GM19043 (cell line): Measurements from ENCODE around the gene ADD3.

ENCODE experiments used
- ATAC-seq: cut with Tn5 transposase; IDR thresholded peaks from one replicate; pipeline ENCODE4 v1.9.1; 2021; ENCODE audit warnings: low read depth; ENCODE audit not compliant: unreplicated experiment

The ADD3 gene

DNA sequence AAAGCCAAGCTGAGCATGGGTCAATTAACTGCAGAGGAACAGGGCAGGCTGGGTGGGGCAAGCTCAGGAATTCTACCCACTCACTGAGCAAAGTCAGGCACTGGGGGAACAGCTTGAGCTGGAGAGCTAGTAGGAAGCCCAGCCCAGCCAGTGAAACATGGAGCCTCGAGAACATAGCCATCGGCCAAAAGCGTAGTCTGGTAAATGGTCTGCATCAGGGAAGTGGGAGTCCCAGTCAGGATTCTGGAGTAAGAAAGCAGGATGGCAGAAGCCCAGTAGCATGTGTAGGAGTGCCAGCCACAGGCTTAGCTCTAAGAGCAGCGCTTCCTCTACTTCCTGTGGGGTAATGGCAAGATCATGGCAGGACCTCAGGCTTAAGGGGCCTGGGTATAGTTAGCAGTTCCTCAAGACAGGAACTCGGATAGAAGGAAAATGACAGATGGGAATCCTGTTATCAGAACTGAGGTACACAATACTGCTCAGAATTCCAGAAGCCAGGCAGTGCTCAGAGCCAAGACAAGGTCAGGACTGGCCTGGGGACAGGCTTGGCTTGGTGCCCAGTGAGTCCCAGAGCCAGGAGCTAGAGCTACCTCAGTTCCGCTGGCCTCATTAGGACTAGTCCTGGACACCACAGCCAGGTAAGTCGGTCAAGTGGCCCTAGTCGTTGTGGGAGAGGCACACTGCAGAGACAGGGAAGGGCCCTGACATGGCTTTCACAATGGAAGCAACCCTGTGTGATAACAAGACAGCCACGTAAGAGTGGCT lies 134.3 kb downstream of the ADD3 start:
- ATAC-seq = no peak

- ATAC-seq = no peak
These were observed 135.2 kb downstream of the ADD3 start for GRCh38 chr10:110142965-110143364.

DNA sequence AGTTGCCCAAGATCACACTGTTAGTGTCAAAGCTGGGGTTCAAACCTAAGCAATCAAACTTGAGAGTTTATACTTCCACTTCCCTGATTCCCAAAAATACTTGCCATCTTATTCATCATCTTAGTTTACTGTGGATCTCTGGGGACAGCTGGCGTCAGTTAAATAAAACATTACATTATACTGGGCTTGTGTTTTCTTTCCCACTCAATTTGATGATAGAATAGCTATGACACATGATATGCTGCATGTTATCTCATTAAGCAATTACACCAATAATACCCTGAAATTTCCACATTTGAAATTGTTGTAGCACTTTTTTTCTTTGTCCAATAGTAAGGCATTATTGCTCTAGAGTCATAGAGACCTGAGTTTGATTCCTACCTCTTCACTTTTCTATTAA lies 136.7 kb downstream of the ADD3 start:
- no peak for ATAC-seq

GRCh38 chr10:110147961-110148360 lies 140.2 kb downstream of the ADD3 start:
- no peak for ATAC-seq

DNA sequence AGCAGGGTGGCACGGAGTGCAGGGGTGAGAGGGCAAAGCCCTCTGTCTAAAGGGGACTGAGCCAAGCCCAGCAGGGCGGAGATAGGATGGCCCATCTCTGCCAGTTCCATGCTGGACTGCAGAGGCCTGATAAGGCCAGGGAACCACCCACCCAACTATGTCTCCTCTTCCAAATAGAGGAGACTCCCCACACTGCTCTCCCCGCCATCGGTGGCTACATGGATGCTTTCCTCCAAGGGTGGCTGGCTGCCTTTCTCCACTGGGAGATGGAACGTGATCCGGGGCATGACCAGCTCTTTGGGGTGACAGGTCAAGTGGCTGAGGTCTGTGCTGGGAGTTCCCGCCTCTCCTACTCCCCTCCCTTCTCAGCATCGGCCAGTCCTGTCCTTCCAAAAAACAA lies 141.5 kb downstream of the ADD3 start:
- ATAC-seq = no peak

- ATAC-seq = no peak
These were observed 142.3 kb downstream of the ADD3 start for GRCh38 chr10:110150046-110150445.

DNA sequence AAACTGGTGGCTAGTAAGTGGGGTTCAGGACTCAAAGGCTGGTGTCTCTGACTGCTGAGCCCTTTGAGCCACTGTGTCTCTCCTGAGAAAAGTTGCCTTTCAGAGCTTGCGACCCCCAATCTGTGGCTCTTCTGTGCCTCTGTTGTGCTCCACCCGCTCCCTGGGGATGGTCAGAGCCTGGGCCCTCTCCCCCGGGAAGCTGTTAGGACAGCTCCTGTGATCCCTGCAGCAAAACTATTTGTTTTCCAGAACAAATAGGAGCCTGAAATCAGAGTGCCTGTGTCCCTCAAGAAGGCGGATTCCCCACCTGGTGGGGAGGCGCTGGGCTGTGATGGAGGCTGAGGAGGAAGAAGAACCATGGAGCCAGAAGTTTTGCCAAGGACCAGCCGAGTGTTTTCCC lies 143.2 kb downstream of the ADD3 start:
- ATAC-seq = no peak

GRCh38 chr10:110151467-110151866 lies 143.7 kb downstream of the ADD3 start:
- no peak for ATAC-seq

GRCh38 chr10:110151971-110152370 lies 144.2 kb downstream of the ADD3 start:
- no peak for ATAC-seq

DNA sequence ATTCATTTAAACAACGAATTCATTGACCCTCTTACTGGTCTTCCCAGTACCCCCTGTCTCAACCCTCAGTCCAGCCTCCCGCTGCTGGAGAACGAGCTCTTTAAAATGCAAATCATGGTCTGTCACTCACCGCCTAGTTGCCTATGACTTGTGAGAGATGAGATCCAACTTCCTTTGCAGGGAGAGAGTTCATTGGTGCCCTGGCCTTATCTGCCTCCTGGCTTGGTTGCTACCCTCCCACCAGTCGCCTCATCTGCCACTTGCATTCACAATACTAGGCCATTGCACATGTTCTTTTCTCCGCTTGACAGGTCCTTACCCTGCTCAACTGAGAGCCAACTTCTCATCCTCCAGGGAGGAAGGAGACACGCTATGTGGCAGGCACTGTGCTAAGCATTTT lies 145.6 kb downstream of the ADD3 start:
- no peak for ATAC-seq

DNA sequence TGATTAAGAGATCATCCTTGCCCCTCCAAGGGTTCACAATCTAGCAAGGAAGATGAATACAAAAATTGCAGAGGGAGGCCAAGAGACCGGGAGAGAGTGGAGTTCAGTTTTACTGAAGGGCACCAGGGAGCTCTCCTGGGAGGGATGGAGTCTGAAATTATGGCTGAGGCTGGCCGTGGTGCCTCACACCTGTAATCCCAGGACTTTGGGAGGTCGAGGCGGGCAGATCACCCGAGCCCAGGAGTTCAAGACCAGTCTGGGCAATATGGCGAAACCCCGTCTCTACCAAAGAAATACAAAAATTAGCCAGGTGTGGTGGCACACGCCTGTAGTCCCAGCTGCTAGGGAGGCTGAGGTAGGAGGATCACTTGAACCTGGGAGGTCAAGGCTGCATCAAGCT lies 148.3 kb downstream of the ADD3 start:
- no peak for ATAC-seq

DNA sequence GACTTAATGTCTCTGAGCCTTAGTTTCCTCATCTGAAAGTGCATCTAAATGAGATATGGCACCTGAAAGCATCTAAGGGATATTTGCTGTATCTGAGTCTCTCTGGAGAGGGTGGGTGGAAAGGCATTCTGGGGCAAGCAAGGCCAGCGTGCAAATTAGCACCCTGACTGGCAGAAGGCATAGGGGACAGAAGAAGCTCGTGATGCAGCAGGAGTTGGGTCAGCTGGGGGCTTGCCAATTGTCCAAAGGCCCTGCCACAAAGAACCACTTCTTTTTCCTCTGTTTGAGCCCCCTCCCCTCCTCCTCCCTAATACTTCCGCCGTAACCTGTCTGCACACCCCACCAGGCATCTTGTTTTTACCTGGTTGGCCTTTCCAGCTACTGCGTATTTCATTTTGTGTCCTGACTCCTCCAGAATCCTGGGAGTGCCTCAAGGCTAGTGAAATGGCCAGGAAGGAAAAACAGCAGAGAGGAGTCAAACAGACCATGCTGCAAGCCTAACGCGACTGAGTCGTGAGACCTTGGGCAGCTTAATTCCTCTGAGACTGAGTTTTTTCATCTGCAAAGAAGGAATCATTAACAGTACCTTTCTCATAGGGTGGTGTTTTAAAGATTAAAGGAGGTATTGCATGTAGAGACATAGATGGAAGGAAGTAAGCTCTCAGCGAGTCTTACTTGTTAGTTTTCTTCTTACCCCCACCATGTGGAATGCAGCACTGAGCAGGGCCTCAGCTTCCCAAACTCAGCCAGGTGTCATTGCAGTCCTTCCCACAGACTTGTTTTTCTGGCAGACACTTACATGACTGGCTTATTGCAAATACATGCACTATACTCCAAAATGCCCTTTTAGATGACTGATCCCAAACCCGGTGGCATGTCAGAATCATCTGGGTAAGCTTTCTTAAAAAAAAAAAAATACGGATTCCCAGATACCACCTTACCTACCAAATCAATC lies 150.5 kb downstream of the ADD3 start:
- ATAC-seq = no peak

DNA sequence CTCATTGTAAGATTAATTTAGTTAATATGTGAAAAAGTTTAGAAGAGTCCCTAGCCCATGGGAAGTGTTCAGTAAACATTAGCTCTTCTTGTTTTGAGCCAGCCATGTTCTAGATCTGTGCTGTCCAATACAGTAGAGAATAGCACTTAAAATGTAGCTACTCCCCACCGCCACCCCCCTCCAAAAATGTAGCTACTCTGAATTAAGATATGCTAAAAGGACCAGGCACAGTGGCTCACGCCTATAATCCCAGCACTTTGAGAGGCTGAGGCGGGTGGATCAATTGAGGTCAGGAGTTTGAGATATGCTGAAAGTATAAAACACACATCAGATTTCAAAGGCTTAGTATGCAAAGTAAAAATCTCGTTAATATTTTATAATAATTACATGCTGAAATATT lies 152.3 kb downstream of the ADD3 start:
- no peak for ATAC-seq

DNA sequence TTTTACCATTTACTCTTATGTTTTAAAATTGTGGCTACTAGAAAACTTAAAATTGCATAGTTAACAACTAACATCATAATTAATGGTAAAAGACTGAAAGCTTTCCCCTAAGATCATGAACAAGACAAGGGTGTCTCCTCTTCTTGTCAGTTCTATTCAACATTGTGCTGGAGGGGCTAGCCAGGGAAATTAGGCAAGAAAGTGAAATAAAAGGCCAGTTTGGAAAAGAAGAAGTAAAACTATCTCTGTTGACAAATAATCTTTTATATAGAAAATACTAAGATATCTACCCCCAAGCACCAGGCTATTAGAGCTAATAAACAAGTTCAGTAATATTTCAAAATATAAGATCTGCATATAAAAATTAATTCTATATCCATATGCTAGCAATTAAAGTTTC lies 152.7 kb downstream of the ADD3 start:
- no peak for ATAC-seq

GRCh38 chr10:110162741-110163145 lies 155.0 kb downstream of the ADD3 start:
- no peak for ATAC-seq

GRCh38 chr10:110163192-110163773 lies 155.5 kb downstream of the ADD3 start:
- no peak for ATAC-seq

DNA sequence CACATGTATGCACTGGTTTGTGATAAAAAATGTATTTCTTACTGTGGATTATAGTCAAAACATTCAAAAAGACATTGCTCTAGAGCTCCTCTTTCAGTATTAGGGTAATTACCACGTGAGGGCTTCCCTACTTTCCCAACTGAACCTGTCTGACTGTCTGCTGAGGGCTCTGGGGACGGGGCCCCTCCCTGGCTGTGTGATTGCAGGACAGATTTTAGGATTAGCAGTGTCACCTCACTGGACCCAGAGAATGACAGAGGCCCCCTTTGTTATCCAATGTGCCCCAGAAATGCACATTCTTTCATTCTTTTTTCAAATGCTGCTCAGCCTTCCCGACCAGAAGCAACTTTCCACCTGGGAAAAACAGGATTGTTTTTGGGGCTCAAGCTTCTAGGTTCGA lies 156.1 kb downstream of the ADD3 start:
- no peak for ATAC-seq

DNA sequence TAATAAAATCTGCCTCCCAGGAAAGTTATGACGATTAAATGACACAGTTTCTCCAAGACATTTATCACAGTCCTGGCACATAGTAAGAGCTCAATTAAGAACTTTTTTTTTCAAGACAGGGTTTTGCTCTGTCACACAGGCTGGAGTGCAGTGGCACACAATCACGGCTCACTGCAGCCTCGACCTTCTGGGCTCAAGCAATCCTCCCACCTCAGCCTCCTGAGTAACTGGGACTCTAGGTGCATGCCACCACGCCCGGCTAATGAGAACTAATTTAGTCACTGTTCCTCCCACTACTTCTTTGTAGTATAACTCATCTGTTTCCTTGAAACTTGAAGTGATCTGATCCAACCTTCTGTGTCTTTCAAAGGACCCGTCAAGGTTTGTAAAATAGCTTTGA lies 157.5 kb downstream of the ADD3 start:
- no peak for ATAC-seq

DNA sequence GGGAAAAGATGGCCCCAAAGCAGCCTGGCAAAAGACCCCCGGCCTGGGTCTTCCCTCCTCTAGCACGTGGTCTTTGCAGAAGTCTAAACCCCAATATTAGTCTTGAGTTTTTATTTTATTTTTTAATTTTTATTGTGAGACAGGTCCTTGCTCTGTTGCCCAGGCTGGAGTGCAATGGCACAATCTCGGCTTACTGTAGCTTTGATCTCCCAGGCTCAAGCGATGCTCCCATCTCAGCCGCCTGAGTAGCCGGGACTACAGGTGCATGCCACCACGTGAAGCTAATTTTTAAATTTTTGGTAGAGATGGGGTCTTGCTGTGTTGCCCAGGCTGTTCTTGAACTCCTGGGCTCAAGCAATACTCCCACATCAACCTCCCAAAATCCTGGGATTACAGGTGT lies 159.4 kb downstream of the ADD3 start:
- ATAC-seq = no peak

DNA sequence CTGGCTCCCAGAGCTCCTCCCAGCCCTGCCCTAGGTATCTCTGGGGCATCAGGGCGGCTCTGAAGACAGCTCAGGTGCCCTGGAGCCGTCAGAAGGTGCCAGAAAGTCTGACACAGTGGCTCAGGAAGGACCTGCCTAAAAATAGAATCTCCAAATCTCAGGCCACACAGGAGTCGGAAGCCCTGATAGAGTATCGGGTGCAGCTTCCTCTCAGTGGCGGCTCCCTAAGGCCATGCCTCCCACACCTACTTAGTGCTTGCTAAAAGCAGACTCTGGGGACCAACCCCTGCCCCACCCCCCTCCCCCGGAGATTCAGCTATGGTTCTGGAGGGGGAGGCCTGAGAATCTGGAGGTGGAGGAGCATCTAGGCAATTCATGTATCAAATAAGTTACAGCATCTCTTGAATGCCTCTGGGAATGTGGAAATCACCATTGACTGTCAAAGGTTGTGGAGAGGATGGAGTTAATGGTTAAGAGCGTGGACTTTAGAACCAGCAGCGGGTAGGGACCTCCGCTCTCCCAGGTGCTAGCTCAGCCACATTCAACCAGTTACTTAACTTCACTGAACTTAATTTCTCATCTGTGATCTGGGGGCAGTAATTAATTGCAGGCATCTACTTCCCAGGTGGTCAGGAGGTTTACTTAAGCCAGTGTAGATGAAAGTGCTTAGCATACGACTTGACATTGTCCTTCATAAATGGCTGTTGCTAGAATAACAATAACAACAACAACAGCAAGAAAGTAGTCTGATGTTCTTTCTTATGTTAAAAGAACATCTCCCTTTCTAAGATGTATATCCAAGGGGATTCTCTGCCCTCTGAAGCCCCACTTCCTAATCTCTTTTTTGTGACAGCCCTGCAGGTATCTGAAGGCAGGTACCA lies 161.1 kb downstream of the ADD3 start:
- ATAC-seq = no peak
